HG02852 (cell line): ENCODE data around the gene PCDH19.

Experiments
- ATAC-seq: cut with Tn5 transposase; IDR thresholded peaks from one replicate; pipeline ENCODE4 v1.9.1; 2021; ENCODE audit warnings: mild to moderate bottlenecking, moderate library complexity; ENCODE audit not compliant: unreplicated experiment

Gene PCDH19

DNA sequence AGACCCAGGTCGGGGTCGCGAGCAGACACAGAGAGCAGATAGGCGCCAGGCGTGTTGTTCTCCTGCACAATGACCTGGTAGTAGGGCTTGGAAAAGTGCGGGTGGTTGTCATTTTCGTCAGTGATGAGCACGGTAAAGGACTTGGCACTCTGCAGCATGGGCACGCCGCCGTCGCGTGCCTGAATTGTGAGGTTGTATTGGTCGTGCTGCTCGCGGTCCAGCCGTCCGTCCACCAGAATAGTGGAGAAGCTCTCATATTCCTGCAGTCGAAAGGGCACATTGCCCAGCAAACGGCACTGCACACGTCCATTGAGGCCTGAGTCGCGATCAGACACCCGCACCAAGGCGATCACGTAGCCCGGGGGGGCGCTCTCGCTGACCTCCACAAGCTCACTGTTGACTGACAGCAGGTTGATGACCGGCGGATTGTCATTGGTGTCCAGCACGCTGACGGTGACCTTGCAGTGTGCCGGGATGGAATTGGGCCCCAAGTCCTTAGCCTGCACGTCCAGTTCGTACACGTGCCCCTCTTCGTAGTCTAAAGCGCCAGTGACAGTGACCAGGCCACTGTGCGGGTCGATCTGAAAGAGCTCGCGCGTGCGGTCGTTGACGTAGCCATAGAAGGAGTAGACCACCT lies 2.8 kb downstream of the PCDH19 start:
- ATAC-seq = no peak

DNA sequence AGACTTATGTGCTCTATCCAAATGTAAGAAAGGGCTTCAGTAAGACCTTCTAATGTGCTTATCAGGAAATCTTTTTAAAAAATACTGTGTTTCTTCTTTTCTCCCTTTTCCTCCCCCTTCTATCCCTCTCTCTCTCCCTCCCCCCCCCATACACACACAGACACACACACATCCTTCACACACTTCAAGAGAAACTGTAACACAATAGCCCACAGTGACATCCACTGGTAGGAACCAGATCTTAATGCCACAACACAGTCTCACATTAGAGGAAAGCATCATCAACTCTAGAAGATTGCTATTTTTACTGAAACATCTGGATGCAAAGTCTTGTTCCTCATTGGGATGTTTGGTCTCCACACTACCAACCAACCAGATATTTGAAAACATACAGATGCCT lies 4.6 kb downstream of the PCDH19 start:
- no peak for ATAC-seq

DNA sequence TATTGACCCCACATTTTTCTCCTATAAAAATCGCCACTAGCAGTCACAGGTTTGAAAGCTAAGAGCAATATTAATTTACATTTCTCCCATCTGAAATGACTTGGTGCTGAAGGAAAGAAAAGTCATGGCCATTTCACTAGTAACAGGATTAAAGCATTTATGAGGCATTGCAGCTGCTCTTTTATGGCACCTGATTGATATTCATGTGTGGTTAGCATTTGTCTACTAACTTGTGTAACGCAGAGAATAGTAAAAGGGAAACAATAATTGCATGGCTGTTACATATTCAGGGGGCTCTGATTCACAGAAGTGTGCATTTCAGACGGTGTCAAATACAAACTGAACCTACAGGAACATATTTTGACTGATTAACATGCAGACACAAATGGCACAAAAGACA lies 5.2 kb downstream of the PCDH19 start:
- ATAC-seq = no peak

DNA sequence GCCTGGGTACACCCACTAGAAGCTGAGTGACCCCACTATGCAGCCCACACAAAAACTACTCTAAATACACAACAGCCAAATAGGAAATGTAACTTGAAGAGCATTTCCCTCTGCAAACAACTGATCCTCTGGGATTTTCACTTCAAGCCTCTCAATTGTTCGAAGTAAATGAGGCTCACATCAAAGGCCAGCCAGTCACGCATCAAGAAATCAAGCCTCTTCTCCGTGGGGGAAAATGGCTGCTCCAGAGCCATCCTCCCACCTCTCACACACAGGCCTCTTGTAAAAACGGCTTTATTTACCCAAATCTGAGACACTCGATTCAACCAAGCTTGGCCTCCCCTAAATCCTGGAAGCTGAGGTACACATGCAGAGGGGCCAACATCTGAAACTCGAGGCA lies 14.3 kb downstream of the PCDH19 start:
- no peak for ATAC-seq

DNA sequence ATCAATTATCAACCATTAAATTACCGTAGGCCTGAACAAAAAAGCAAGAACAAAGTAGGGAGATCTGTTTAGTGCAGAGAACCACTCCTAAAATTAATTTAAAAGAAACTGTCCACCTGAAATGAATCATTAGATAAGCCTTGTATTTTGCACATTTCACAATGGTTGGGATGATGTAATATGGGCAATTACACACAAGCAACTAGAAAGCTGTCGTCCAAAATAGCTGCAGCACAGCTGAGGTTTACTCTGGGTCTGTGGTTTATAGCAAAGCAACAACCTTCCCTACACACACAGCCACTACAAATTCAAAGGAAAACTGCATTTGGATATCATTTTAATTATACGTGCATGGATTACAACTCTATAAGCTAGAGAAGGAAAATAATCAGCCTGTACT lies 28.5 kb downstream of the PCDH19 start:
- ATAC-seq = no peak

DNA sequence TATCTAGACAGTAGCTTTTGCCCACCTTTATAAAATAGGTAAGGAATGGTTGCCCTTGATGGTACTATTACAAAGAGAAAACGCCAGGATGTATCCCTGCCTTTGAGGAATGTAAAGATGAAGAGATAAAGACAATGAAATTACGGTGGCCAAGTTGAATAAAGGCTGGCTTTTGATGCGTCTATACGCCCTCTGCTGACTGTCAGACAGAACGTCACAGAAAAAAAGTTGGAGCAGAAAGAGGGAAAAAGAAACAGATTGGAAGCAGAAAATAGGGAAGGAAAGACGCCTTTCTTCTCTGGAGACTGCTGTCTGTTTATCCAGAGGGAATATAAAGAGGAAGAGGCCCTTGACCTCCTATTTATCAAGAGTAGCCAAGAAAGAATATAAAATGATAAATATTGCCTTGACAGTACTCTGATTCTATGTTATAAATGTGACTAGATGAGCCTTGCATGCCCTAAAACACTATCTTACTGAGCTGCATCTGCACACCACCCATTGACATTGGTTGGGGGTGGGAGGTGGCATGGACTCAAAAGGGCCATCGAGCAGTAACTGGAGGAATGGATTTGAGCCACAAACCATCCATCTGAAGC lies 30.6 kb downstream of the PCDH19 start:
- ATAC-seq = no peak

DNA sequence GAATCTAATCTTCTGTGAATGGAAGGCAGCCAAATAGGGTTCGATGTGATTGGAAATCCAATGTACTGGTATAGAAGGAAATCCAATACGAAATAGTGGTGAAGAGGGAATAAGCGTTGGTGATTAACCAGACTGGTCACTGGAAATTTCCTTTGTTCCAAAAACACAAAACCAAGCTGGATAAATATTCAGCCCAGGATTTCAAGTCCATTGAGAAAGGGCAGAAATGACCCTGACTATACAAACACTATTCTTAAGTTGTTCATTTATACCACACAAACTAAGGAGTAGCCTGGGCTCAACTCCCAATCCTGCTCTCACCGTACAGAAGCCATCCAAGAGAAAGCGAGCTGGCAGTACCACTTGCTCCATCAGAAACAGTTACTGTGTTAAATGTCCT lies 32.2 kb downstream of the PCDH19 start:
- ATAC-seq = no peak

DNA sequence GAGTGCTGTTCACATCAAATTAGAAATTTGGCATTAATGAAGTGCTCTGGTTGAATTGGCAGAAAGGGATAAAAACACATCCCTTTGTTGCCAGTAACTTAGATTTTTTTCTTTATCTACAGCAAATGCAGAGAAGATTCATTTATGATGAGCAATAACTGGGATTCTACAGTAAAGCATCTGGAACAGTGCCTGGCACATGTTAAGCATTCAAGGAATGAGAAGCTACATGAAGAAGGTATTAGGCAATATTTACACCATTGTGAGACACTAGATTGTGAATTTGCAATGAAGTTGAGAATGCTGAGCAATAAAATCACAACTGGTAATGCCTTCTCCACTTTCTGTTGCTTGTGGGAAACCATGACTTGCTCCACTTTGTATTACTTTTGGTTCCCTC lies 33.5 kb downstream of the PCDH19 start:
- no peak for ATAC-seq

DNA sequence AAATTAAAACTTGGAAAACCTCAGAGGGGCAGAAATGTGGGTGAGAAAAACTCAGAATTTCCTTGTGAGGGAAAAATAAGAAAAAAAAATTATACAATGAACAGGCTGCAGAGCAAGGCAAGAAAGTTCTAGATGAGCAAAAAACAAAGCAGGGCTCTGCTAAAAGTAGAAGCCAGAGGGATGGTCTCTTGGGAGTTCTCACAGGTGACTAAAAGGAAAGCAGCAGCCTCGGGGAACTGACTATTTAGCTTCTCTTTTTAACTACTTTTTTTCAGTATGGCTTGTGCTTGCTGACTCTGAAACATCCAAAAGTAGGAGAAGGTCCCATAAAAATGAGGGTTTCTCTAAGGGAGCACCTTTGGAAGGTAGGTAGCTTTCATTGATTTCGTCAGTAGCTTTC lies 36.4 kb downstream of the PCDH19 start:
- no peak for ATAC-seq

DNA sequence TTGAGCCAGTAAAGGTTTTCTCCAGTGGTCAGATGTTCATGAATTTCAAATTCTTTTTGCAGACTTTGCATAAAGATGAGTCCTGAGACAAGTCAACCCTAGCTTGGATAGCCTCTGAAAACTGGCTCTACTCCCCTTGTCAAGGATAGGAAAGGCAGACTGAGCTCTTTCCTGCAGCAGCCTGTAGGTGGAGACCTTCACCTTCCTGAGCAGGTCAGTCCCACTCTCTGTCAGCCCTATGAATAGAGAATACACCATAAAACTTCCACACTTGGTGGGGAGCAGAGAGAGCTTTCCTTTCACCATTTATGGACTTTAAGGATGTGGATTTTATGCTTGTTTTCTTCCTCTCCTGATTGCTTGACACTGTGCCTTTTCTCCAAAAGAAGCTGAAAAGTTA lies 41.9 kb downstream of the PCDH19 start:
- peak; percentile 55 for ATAC-seq

DNA sequence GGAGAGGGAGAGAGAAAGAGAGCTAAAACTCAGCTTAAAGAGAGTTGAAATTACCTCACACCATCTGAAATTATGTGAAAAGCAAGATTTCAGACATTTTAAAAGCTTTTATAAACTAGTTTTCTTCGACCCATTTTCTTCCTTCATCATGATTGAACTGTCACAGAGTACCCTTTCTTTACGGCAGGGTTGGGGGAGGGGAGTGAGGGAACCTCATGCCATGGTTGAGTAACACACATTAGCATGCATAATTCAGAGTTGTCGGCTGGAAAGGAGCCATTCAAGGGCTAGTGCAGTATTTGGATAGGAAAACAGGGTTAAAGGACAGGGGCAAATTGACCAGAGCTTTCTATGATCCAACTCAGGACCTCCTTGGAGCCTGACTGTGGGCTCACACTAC lies 46.2 kb downstream of the PCDH19 start:
- no peak for ATAC-seq

DNA sequence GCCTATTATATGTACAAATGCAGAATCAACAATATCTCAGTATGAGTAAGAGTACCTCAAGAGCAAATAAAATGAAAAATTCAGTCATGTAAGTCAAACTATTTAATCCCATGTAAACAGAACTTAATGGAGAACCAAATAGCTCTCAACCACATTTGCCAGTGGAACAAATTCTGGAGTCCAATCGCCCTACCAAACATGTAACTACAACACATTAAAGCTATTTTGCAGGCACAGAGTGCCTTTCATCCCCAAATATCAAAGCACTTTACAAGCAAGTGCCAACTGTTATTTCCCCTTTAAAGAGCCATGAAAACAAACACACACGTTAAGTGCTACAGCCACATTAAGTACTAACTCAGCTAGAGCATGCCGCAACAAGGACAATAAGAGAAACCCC lies 51.3 kb downstream of the PCDH19 start:
- ATAC-seq = no peak

DNA sequence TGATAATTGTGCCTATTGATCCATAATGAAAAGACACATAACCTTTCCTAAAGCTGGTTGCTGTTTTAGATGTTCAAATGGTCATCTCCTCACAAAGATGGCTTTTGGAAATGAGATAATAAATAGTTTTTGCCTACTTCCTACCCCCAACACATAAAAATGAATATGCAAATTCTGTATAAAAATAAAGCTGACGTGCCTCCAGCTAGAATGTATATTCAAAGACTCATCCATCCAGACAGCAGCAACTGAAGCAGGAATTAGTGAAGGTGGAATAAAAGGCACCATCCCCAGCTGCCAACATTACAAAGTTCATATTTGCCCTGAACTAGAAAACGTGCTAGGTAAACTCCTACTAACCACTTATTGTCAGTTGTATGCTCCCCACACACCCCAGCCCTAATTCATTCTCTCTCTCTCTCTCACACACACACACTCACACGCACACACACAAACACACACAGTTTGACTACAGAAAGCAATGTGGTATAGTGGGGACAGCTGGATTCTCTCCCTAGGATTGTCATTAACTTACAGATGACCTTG lies 53.6 kb downstream of the PCDH19 start:
- no peak for ATAC-seq

DNA sequence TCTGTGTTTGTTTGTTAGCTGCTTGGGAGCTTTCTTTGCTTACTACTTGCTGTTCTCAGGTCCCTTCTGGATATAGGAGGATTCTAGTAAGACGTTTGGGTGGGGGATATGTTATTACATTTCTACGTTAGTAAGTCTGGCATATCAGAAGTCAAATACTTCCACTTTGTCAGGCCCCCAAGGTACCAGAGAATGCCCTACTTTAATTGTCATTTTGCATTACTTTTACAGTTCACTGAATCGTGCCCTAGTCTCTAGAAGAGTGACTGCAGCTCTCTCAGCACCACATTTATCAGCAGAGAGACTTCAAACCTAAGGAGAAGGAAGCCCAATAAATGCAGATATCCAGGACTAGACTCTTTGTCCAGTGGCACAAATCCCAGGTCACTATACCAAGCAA lies 54.4 kb downstream of the PCDH19 start:
- ATAC-seq = no peak

DNA sequence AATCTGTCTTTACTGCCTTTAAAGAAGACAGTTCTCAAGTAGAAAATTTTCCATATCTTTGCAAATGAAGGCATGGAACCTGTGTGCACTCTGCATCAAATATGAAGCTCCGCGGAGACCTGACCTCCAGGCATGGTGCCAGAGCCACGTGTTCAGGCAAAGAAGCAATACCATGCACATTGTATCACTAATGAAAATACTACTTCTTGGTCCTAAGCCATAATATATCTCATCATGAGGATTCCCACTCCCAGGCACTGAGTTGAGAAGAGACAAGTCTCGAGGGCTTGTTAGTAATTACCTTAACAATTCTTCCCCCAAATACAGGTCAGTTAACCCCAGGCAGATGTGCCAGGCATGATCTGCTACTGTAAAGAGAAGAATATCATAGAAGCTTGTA lies 56.7 kb downstream of the PCDH19 start:
- ATAC-seq = no peak

DNA sequence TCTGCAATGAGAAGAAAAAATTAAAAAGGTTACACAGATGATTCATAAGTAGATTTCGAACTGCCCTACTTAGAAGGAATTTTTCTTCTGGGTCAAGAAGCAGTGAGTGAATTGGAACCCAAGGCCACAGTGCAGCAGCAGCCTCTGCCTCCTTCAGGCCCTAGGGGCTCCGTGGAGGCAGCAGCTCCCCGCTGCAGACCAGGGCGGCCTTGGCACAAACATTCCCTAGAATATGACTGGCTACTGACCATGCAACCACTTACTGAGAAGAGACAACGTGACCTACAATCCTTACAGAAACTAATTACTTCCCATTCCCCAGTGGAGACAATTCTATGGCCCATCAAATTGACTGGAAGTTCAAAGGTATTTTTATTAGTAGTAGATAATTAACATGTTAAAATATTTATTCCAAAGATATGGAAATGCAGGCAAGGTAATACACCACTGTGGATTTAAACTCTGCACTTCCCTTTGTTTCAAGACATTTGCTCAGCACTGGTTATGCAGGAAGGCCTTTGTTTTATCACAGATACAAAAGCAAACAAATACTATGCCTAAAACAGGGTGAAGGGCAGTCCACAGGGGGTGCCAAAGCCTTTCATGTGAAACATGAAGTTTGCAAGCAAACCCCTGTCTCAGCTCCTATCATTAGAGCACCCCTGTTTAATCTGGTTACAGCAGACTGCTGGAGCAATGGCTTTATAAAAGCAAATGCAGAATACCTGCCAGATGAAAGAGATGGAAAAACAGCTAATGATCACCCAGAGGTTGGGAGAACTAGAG lies 59.2 kb downstream of the PCDH19 start:
- ATAC-seq = no peak

DNA sequence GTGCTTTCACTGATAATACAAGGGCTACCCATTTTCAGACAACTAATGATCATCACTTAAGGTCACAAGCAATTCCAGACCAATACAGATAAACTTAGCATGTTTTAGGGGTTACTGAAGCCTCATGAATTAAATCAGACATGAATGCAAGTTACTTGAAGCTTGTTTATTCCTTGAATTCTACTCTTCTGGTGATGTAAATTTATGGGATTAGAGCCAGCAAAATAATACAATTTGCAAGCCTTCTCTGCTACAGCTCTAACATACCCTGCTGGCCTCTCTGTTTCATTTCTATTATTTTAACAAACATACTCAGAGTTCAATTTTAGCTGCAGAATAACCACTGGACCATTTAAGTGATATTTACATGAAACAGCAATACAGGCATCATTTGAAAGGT lies 60.7 kb downstream of the PCDH19 start:
- ATAC-seq = no peak

DNA sequence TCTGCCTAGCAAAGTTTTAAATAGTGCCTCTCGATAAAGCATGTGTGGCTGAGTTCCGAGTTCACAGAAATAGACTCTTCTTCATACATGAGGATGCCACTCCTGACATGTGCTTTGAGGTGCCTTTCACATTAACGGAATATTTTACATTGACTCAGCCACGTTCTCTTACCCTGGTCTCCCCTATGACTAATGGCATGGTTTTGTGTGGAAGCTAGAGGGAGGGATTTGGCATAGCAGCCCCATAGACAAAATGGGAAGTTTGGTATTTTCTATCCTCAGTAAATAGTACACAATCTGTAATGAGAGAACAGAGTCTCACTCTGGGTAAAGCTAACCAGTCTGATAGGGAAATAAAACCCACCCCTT lies 68.9 kb downstream of the PCDH19 start:
- ATAC-seq = no peak

DNA sequence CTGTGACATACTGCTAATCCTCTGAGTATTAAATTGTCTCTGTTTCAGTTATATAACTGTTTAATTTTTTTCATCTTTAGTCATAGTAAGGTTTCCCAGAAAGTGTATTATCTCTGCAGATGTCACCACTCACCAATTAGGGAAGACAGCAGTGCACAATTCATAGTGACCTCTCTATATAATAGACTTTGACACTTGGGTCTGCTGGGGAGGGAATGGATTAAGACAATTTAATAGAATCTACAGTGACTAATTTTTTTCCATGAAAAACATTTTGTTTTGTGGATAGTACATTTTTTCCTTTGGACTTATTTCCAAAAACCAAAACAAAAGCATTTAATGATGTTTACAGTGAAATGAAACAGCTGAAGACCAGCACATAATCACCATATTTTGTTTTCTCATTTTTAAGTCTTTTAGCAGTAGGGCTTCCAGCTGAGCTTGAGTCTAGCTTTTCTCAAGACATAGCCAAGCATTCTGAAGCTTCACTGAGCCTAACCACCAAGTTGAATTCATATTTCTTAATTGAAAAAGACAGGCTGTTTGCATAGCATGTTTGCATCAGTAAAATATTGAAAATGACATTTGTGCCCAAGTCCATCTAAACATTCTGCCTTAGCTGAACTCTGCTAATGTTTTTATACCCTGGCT lies 69.5 kb downstream of the PCDH19 start:
- no peak for ATAC-seq

DNA sequence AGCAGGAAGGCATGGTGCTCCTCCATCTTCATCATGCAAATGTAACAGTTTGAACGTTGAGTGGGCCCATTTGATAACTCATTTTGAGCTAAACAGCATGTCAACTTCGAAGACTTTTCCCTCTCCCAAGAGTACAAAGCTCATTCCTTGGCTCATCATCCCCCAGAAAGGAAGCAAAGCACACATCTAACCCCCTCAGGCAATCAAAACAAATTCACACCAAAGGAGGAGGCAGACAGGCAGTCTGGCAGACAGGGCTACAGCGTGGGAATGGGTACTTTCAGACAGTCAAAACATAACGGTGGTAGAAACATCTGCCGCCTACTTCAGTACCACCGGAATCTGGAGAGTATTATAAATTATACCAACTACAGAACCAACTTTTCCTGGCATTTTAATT lies 81.7 kb downstream of the PCDH19 start:
- ATAC-seq = no peak

DNA sequence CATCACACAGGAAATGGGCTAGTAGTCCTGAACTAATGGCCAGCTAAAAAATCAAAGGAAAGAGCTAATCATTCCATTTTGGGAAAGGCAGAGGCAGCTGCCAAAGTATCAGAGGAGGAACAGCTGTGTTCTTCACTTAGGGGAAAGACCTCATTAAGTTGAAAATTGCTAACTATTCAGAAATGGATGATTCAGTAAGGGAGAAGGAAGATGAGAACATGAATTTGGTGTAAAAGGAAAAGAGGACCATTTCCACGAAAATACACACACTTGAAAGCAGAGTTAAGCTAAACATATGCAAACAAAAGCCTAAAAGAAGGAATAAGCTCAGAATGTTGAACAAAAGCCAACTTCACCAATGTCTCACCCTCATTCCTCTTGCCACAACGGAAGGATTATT lies 90.4 kb downstream of the PCDH19 start:
- no peak for ATAC-seq

DNA sequence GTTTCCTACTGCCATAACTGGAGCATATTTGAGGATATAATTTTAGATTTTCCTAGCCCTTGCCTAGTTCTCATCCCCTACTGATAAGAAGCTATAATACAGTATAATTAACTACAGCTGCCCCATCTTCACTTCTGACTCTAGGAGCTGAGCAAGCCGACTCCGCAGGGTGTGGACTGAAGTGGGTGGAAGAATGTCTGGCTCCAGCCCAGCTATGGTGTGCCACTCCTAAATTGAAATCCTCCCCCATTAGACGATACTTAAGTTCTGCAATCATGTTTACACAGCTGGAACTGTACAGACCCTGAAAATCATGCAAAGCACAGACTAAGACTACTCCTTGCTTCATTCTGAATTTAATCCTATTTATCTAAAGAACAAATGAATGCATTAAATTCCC lies 93.1 kb downstream of the PCDH19 start:
- no peak for ATAC-seq
